Calu3 (cell line): ENCODE results near the gene MPZL1. TPM values are rescaled to one million over a fixed set of nuclear protein-coding genes. Genes with fewer than 3 reads are reported as not detected.

Experiments used
- BruUV-seq: library from RNA; stranded (reverse); fragments of 400-500 nt; replicated peaks from 2 replicates; lab custom pipeline; 2021; lab: Mats Ljungman, UMichigan
- CTCF ChIA-PET: fragments of 300-600 bp; sonication (Branson Sonifier 250); formaldehyde crosslinking; loops from one replicate; lab custom pipeline; 2022; ENCODE audit warnings: antibody characterized with exemption; lab: Charles Lee
- DNase-seq: peaks from one replicate; pipeline ENCODE4 v3.0.0; 2022
- H3K27ac Mint-ChIP-seq: one replicate; pipeline ENCODE4 v1.8.0; 2022; ENCODE audit warnings: mixed read lengths; ENCODE audit not compliant: unreplicated experiment
- H3K27me3 Mint-ChIP-seq: one replicate; pipeline ENCODE4 v1.8.0; 2022; ENCODE audit warnings: mixed read lengths; ENCODE audit not compliant: unreplicated experiment
- H3K36me3 Mint-ChIP-seq: one replicate; pipeline ENCODE4 v1.8.0; 2022; ENCODE audit warnings: mild to moderate bottlenecking, moderate library complexity, mixed read lengths; ENCODE audit not compliant: insufficient read depth, unreplicated experiment
- H3K4me1 Mint-ChIP-seq: one replicate; pipeline ENCODE4 v1.8.0; 2022; ENCODE audit warnings: mild to moderate bottlenecking, low read depth, mixed read lengths; ENCODE audit not compliant: unreplicated experiment
- H3K4me3 Mint-ChIP-seq: one replicate; pipeline ENCODE4 v1.8.0; 2022; ENCODE audit warnings: mild to moderate bottlenecking, low read depth, moderate library complexity, mixed read lengths; ENCODE audit not compliant: unreplicated experiment
- H3K9me3 Mint-ChIP-seq: one replicate; pipeline ENCODE4 v1.8.0; 2022; ENCODE audit warnings: low read depth, mixed read lengths; ENCODE audit not compliant: unreplicated experiment
- intact Hi-C: fragments of 100-400 bp; cut with micrococcal nuclease; formaldehyde crosslinking; loops from one replicate; pipeline ENCODE4 v1.10.0; 2022; ENCODE audit not compliant: unreplicated experiment
- total RNA-seq: library from RNA; stranded (reverse); gene quantifications from 2 replicates; pipeline ENCODE4 v1.2.3, GENCODE V29; 2022
- TF ChIP-seq, protein P1 (sequence below): fragments of 200-600 bp; IDR thresholded peaks from one replicate; pipeline ENCODE4 v1.8.0; 2022; ENCODE audit warnings: antibody characterized with exemption; ENCODE audit not compliant: unreplicated experiment

MPZL1 gene
- total RNA-seq, 1 experiment from 2014 or later: 139 TPM

DNA sequence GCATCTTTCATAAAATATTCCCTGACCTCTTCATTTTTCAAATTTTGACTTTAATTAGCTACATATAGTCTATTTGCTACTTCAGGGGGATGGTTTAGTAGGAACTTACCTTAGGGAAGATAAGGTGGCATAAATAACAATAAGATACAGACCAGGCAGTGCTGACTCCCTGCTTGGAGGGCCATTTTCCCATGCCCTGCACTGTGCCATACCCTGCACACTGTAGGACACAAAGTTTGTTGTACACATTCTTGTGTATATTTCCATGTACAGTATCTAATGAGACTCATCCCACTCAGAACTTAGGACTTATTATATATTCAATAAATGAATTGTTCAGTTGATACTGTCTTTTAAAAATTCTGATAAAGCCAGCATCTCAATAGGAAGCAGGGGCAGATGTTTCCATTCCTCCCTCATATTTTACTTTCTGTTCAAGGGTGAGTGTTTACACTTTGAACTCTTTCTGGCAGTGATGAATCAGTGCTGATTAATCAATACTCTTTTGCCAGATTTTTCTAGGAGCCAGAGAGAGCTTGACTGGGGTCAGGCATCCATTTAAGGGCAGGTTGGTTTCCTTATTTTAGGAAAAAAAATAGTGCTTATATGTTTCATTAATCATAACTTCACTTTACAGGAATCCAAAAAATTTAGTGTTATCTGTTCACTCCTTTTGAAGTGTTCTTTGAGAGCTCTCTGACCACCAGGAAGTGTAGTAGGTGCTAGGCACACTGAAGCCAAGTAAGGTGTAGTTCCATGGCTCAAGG, 30.6 kb downstream of the MPZL1 start:
- CTCF ChIA-PET: interaction anchor here (0.9 to 1.6 kb wide), 3 partner anchors 13 to 37 kb away, joined by 4 to 9 read pairs (median 4); no protein-coding TSS in a partner anchor
- BruUV-seq: no TSS peak
- Mint-ChIP-seq H3K4me3 (peak overlapping the region; percentile 2), H3K27me3 (no peaks in the 10 kb centered on the region), H3K27ac (peak overlapping the region; percentile 53), H3K36me3 (peaks cover 3% of the 10 kb centered on the region), H3K4me1 (peaks cover 42% of the 10 kb centered on the region), H3K9me3 (no peaks in the 10 kb centered on the region)
- DNase-seq: no peak
- TF ChIP-seq, protein P1, sequence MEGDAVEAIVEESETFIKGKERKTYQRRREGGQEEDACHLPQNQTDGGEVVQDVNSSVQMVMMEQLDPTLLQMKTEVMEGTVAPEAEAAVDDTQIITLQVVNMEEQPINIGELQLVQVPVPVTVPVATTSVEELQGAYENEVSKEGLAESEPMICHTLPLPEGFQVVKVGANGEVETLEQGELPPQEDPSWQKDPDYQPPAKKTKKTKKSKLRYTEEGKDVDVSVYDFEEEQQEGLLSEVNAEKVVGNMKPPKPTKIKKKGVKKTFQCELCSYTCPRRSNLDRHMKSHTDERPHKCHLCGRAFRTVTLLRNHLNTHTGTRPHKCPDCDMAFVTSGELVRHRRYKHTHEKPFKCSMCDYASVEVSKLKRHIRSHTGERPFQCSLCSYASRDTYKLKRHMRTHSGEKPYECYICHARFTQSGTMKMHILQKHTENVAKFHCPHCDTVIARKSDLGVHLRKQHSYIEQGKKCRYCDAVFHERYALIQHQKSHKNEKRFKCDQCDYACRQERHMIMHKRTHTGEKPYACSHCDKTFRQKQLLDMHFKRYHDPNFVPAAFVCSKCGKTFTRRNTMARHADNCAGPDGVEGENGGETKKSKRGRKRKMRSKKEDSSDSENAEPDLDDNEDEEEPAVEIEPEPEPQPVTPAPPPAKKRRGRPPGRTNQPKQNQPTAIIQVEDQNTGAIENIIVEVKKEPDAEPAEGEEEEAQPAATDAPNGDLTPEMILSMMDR: no peak
- intact Hi-C loops: loop anchor here (2.0 kb wide), 1 partner anchor 32 kb away; the partner anchor contains the start of gene MPZL1

GRCh38 chr1:167755654-167756053, 33.9 kb downstream of the MPZL1 start:
- Mint-ChIP-seq H3K27me3 (no peaks in the 10 kb centered on the region), H3K4me1 (peaks cover 44% of the 10 kb centered on the region), H3K36me3 (peaks cover 3% of the 10 kb centered on the region), H3K27ac (no peak overlapping the region), H3K4me3 (no peak overlapping the region), H3K9me3 (no peaks in the 10 kb centered on the region)
- no TSS peak for BruUV-seq
- intact Hi-C loops: no loop called here
- CTCF ChIA-PET: no interaction called here
- DNase-seq: no peak
- TF ChIP-seq, protein P1: no peak

DNA sequence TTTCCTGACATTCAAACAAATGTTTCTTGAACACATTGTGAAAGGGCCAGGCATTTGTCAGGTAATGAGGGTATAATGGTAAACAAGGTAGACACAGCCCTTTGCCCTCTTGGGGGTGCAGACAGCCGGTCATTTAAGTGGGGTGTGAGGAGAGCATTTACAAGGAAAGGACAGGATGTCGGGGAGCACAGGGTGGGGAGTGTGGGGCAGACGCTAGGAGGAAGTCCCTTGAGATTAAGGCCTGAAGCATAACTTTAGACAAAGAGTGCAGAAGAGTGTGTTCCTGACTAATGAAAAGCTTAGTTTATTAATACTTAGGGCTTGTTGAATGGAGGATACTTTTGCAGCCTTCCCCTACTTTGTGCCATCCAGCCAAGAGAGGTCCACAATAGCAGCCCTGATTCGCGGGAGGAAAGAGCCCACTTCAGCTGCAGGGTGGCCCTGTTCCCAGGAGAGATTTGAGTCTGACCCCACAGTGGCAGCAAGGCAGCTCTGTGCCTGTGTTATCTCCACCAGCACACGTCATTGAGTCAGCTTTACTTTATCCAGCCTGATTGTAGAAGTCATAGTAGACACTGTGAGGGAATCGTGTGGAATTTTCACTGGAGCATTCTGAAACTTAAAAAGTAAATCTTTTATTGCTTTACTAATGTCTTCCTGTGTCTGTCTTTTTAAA, 35.1 kb downstream of the MPZL1 start:
- TF ChIP-seq, protein P1: no peak
- intact Hi-C loops: no loop called here
- BruUV-seq: no TSS peak
- Mint-ChIP-seq H3K27ac (peak overlapping the region; percentile 17), H3K36me3 (peaks cover 3% of the 10 kb centered on the region), H3K4me1 (peaks cover 43% of the 10 kb centered on the region), H3K9me3 (no peaks in the 10 kb centered on the region), H3K27me3 (no peaks in the 10 kb centered on the region), H3K4me3 (no peak overlapping the region)
- CTCF ChIA-PET: interaction anchor here (0.7 to 1.0 kb wide), 2 partner anchors 36 to 211 kb away, joined by 3 read pairs; no protein-coding TSS in a partner anchor
- no peak for DNase-seq

DNA sequence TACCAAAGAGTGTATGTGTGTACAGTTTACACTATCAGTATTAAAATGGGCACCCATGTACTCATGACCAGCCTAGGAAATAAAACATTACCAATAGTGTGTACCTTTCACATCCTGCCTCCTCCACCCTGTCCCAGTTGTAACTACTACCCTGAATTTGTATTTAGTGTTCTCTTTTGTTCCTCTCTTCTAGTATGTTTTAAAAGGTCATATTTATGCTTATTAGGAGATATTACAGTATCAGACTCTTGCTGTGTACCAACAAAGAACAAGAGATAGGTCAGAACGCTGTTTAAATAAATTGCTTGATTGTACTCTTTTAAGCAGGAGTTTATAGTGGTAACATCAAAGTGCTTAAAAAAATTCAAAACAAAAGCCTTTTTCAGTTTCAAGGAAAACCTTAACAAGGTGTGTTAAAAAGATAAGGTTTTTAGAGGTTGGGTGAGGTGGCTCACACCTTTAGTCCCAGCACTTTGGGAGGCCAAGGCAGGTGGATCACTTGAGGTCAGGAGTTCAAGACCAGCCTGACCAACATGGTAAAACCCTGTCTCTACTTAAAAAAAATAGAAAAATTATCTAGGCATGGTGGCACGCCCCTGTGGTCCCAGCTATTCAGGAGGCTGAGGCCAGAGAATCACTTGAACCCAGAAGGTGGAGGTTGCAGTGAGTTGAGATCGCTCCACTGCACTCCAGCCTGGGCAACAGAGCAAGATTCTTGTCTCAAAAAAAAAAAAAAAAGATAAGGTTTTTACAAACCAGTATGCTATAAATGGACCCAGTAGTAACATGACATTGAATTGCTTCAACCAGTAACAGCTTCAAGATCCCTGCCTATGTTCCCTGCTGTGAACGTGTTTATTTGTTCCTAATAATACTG, 35.9 kb downstream of the MPZL1 start:
- TF ChIP-seq, protein P1: no peak
- Mint-ChIP-seq H3K4me3 (no peak overlapping the region), H3K36me3 (peaks cover 3% of the 10 kb centered on the region), H3K27ac (no peak overlapping the region), H3K4me1 (peaks cover 43% of the 10 kb centered on the region), H3K9me3 (no peaks in the 10 kb centered on the region), H3K27me3 (no peaks in the 10 kb centered on the region)
- intact Hi-C loops: no loop called here
- CTCF ChIA-PET: interaction anchor here (0.7 to 1.0 kb wide), 2 partner anchors 26 to 36 kb away, joined by 3 to 4 read pairs; no protein-coding TSS in a partner anchor
- BruUV-seq: no TSS peak
- no peak for DNase-seq
